SKM-1 treated with dmso at 0.1 percent for 144 hours (cell line): ENCODE data around the gene SLC12A3.

Source experiments
- DNase-seq: peaks from one replicate; lab custom pipeline; 2025; ENCODE audit not compliant: unreplicated experiment; lab: John Stamatoyannopoulos, UW

Gene SLC12A3

DNA sequence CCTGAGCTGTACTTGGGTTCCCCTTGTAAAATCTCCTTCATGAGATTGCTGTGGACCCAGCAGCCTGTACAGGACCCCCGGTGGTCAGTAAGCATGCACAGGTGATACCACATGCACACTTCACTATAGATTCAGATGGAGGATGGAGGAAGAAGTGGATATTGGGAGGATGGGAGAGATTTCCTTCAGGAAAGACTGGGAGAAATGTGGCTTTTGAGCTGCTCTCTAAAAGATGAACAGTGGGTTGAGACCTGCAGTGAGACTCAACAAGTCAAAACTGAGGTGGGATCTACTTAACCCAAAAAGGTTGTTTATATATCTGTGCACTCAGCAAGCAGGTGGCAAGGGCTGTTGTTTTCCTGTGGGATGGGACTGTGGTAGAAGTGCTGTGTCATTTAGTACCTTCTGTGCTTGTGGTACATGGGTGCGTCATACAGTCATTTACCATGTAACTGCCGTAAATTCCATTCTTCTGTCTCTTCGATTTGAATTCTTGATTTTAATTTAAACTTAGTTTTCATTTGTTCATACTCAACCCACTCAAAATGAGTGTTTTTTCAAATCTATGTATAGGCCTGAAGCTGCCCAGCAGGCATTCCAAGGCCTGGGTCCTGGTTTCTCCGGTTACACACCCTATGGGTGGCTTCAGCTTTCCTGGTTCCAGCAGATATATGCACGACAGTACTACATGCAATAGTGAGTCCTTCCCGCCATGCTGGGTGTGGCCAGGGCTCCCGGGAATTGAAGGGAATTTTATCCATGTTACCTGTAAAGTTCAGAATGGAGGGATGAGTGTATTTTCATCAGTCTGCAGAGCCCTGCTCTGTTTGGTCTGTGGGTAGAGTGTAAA, 73.9 kb downstream of the SLC12A3 start:
- no peak for DNase-seq

DNA sequence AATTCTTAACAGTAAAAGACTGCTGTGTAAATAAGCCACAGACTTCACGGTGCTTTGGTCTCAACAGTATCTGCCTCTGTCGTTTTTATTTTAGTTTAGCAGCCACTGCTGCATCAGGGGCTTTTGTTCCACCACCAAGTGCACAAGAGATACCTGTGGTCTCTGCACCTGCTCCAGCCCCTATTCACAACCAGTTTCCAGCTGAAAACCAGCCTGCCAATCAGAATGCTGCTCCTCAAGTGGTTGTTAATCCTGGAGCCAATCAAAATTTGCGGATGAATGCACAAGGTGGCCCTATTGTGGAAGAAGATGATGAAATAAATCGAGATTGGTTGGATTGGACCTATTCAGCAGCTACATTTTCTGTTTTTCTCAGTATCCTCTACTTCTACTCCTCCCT, 74.8 kb downstream of the SLC12A3 start:
- no peak for DNase-seq

DNA sequence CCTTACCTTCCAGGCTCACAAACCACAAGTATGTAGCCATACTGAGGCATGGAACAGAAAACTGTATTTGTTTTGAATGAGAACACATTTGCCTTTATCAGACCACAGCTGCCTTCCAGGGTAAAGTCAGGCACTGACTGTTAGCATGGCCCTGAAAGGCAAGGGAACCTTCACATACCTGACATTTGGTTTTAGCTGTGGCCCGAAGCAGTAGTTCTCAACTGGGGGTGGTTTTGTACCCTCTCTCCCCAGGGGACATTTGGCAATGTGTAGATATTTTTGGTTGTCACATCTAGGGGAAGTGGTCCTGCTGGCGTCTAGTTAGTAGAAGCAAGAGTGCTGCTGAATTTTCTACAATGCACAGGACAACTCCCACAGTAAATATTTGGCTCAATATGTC, 76.1 kb downstream of the SLC12A3 start:
- peak; percentile 14 for DNase-seq

DNA sequence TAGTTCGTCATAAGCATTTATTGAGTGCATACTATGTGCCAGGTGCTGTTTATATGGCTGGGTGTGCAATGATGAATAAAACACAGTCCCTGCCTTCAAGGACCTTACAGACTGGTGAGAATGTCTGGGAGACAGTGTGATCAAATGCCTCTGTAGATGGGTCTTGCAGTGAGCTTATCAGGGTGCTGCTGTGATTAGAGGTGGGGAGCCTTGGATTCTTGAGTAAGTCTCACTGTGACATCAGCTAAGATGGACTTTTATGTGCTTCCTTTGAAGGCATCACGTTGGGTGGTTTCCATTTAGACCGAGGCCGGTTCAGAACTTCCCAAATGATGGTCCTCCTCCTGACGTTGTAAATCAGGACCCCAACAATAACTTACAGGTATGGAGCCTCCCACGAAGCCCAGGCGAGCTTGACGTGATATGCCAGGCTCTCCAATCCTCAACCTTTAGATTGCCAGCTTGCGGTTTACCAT, 76.9 kb downstream of the SLC12A3 start:
- no peak for DNase-seq

DNA sequence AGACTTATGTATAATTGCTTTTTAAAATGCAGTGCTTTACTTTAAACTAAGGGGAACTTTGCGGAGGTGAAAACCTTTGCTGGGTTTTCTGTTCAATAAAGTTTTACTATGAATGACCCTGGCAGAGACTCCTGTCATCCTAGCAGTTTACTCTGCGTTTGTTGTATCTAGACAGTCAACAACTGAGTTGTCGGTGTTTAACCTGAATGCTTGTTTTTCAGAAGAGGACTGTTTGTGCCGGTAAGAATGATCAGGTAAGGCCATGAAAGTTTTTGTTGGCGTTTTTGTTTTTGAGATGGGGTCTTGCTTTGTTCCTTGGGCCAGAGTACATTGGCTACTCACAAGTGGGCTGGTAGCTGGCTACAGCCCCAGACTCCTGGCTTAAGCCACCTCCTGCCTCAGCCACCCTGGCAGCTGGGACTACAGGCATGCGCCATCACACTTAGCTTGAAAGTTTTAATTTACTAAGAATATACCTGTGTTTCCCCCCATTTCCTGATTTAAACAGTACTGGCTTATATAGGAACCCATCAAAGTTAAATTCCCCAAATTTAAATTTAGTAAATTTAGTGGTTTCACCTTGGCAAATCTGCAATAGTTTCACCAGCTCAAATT, 78.9 kb downstream of the SLC12A3 start:
- no peak for DNase-seq

DNA sequence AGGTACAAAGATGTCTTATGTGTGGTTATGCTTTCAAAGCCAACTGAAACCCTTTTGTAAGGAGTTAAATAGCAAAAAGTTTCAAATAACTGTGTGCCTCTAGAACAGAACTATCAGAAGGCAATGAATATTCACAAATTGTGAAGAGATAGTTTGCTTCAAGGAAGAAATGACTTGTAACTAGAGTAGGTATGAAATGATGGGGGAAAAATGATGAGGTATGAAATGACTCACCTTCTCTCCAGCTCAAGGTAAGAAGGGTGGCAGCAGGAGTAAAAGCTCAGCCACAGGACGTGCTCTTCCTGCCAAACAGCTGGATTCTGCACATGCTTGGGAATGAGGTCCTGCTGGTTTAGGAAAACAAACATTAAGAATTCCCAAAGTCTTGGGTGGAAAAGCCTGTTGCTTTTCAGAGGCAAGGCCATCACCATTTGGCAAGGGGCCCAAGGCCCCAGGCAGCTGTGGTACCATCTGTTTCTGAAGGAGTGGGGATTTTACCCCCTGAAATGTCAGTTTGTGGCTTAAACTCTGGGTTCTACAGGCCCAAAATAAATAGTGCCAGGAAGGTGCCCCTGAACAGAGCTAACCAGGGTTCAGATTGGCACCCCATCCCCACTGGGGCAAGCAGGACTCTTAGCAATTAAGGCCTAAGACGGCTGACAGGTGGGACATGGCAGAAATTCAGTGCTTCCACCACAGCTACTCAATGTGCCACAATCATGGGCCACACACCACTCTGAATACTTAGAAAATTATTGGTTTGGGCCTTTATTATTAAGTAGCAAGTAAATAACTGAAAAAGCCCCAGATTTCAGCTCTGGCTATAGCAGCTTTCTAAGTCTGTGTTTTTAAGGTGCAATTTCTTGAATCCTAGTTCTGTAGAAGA, 80.2 kb downstream of the SLC12A3 start:
- DNase-seq = no peak

DNA sequence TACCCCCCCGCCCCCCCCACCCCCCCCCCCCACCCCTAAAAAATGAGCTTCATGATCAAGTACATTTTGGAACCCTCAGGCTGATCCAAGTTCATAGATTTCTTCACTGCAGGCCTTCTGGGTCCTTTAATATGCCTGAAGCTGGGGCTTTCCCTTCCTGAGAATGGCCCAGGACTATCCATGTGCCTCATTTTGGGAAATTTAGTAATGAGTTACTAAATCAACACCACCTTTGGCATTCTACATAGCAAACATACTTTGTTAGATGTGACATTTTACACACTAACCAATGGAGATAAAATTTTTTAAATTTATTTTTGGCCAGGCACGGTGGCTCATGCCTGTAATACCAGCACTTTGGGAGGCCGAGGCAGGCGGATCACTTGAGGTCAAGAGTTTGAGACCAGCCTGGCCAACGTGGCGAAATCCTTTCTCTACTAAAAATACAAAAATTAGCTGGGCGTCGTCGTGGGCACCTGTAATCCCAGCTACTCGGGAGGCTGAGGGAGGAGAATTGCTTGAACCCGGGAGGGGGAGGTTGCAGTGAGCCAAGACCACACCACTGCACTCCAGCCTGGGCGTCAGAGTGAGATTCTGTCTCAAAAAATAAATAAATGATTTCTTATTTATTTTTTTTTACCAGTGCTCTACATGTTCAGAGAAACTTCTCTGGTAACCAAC, 81.0 kb downstream of the SLC12A3 start:
- DNase-seq = no peak

DNA sequence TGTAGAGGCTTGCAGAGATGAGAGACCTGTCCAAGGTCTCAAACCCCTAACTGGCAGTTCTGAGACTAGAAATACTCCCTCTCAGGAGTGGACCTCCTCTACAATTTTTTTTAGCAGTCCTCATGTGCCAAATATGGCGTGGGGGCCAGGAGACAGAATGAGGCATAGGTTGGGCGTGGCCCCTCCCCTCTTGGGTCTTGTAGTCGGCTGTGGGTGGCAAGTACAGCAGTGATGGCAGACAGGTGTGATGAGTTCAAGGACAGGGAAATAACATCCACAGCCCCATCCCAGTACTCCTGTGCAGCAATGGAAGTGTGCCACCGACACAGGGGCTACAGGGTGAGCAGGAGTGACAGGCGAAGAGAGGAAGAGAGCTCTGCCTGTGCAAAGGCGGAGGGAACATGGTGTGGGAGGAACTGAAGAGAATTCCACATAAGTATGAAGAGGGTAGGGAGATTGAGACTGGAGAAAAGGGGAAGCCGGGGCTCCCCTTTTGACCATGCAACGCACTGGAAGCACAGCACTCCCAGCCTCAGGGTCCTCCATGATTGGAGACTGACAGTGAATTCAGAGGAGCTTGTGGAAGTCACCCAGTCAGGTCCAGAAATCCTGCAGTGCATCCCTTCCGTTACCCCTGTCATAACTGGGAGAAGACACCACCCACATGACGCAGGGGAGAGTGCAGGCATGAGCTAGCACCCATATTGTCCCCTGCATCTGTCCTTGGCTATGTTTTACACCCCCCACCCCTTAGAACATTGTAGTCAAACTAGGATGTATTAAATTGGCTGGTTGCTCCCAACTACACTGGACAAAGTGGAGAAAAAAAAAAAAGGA, 82.0 kb downstream of the SLC12A3 start:
- DNase-seq = no peak

DNA sequence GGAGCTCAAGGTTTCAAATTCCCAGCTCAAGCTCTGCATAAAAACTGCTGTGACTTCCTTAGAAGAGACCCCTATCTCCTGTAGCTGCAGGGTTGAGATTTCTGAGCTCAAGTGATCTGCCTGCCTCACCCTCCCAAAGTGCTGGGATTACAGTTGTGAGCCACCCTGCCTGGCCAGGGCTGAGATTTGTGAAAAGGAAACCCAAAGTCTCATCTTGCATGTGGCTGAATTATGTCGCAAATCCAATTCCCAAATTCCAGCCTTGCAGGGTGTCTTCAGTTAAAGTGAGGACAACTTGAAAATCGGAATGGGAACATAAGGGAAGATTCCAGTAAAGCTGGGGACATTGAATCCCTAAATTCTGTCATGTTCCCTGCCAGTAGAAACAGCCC, 82.6 kb downstream of the SLC12A3 start:
- no peak for DNase-seq

DNA sequence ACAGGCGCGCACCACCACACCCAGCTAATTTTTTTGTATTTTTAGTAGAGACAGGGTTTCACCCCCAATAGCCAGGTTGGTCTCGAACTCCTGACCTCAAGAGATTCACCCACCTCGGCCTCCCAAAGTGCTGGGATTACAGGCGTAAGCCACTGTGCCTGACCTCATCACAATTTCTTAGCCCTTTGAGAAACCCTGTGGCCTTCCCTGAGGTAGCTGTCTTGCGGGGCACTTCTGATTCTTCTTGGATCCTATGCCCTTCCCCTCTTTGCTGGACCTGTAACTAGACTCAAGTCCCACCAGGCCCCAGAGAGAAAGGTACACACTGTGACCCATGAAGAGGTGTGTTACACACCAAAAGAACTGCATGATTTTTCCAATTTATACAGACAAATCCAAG, 83.2 kb downstream of the SLC12A3 start:
- DNase-seq = no peak

DNA sequence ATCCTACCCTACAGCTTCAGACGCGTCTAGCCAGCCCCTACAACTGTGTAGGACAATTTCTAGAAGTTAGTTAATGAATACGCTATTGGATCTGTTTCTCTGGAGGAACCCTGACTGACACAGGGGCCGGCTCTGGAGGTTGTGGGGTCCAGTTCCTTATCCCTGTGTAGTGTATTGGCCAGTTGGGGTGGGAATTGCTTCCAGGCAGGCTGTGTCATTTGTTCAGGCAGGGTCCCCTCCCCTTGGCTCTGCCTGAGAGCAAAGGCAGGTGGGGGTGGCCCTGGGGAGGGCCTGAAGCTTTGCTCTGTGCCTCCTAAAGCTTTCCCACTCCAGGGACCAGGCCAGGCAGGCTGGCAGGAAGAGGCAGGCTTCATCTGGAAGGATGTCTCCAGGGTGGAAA, 85.0 kb downstream of the SLC12A3 start:
- DNase-seq = no peak

DNA sequence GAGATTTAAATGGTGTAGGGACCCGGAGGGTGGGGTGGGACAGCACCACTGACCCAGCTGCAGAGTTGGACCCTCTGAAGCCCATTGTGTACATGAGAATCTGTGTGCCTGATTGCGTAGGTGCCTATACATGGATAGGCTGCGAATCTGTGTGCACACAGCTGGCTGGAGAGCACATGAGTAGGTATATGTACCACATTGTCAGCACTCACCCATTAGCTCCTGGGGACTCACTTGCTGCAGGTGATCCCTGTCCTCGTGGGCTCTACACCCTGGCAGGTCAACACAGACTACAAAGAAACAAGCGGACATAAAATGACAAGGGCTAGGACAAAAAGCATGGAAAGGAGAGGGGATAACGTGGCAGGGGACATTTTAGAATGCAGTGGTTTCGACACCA, 85.4 kb downstream of the SLC12A3 start:
- DNase-seq = no peak

DNA sequence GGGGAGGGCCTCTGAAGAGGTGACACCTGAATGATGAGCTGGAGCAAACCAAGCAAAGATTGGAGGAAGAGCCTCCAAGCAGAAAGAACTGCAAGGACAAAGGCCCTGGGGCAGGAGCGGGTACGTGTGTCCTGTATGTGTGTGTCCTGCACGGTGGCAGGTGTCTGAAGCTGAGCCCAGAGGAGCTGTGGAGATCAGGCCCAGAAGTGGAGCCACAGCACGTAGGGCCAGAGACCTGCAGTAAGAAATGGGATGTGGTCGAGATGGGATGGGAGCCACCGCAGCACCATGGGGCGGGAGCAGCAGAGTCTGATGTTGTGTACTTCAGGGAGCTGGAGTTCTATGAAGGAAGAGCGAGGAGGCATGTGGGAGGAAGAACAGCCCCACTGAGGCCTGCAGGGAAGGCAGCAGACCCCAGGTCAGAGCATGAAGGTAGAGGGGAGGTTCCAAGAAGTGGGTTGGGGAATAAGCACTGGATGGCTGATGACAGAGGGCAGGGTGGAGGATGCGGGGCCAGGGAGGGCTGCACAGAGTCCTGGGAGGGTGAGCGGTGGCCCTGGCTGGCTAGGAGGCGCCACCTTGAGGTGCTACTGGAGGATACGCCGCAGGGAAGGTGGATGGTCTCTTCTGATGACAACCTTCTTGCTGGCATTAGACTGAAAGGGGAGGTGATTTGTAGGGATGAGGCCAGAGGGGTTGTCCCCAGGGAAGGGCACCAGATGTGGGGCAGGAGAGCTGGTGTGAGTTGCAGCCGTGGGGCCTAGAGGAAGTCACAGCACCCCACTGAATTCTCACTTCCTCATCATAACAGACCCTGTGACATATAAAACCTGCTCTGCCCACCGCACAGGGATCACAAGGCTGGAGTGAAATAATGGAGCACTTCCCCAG, 86.1 kb downstream of the SLC12A3 start:
- DNase-seq = peak; percentile 75

DNA sequence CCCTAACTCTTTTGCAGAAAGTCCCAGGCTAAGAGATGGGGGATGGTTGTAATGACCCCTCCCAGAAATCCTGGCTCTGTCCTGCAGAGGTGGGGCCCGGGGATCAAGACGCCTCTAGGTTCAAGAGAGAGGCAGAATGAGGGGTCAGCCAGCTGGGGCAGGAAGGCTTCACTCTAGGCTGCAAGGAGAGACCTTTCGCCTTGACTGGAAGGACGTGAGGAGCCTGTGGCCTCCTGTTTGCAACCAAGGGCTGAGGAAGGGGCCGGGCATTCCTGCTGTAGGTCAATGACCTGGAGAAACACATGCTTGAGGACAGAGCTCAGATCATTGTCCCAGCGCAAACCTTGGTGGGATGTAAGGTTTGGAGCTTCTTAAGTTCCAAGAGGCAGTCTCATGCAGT, 88.0 kb downstream of the SLC12A3 start:
- DNase-seq = no peak

DNA sequence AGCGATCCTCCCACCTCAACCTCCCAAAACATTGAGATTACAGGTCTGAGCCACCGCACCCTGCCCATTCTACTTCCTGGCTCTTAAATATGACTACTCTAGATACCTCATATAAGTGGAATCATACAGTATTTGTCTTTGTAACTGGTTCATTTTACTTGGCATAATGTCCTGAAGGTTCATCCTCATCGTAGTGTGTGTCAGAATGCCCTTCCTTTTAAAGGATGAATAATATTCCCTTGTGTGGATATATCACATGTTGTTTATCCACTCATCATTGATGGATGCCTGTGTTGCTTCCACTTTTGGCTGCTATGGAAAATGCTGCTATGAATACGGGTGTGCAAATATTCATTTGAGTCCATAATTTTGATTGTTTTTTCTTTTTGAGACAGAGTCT, 91.1 kb downstream of the SLC12A3 start:
- DNase-seq = no peak

DNA sequence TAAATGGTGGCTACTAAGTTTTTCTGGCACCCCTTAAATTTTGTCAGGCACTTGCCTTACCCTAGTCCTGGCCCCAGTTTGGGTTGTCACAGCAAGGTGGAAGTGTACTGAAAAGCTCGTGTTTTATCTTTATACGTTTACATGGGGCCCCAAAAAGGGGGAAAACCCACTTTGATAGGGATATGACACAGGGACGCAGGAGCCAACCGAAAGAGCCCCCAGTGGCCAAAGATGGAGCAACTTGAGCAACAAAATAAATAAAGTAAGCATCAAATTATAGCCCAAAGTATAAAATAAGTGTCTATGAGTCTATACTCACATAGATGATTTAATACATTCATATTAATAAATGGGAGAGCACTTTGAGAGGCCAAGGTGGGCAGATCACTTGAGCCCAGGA, 91.7 kb downstream of the SLC12A3 start:
- DNase-seq = no peak

DNA sequence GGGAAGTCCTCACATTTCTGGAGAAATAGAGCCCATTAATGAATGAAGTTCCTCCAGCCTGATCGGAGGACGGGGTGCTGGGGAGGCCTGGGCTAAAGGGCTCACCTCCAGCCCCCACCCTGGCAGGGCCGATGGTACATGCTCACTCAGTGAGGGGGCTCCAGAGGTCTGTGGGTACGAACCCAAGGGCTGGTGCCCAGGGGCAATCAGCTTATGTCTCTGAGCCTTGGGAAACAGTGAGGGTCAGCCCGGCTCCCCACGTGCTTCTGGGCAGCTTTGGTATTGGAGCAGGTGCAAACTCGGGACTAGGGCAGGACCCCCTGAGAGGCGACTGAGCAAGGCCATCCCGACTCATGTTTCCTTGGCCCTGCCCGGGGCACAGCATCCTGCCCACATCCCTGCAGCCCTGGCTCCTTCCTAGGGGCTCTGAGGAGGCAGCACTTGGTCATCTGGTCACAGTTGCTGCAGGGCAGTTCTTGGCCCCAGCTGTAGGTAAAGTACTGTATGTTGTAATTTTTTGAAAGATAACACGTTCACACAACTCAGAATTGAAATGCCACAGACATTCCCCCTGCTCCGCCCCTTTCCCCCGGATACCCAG, 95.8 kb downstream of the SLC12A3 start:
- no peak for DNase-seq

DNA sequence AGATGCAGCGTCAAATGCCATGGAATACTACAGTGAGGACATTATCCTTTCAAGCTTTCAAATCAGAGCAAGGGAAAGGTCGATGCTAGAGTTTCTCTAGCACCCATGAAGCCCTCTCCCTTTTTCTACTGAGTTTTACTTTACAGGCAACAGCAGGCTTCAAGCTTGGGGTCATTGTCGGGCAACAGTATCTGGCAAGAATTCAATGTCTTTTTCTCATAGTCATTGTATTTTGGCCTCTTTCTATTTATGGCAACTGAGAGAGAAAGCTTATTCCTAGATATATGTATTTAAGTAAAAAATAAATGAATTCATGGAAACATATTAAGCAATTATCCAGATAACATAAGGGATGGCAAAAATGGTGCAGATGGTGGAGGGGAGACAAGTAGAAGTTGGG, 96.4 kb downstream of the SLC12A3 start:
- no peak for DNase-seq

DNA sequence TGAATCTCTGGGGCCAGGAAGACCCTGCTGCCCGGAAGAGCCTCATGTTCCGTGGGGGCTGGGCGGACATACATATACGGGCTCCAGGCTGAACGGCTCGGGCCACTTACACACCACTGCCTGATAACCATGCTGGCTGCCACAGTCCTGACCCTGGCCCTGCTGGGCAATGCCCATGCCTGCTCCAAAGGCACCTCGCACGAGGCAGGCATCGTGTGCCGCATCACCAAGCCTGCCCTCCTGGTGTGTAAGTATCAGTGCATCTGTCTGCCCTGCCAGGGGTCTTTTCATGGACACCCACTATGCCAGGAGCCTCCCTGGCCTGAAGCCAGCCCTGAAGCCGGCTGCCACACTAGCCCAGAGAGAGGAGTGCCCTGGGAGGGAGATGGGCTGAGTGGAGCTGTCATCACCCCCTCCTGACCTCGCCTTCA, 96.9 kb downstream of the SLC12A3 start, which contains the start of gene CETP:
Gene CETP (plus strand): TSS at position 100 of the 431 bp plus-strand sequence. CDS start 30 bp downstream, at position 130.
- DNase-seq = no peak
